HepG2 (cell line): ENCODE measurements around the gene HYOU1. TPM values are rescaled to one million over a fixed set of nuclear protein-coding genes. Genes with fewer than 3 reads are reported as not detected.

ENCODE experiments used
- AGO2 ChIP-seq: fragments of 200-400 bp; formaldehyde crosslinking; optimal IDR thresholded peaks from 2 replicates; pipeline ENCODE3; 2017; ENCODE audit warnings: mild to moderate bottlenecking, low read depth, low read length, moderate library complexity
- FOXO4 ChIP-seq: sonication (generic); formaldehyde crosslinking; conservative IDR thresholded peaks from 2 replicates; pipeline ENCODE4 v1.8.1; 2023; ENCODE audit warnings: missing genetic modification reagents
- GLMP ChIP-seq: sonication (generic); formaldehyde crosslinking; IDR thresholded peaks from 2 replicates; pipeline ENCODE4 v1.9.0; 2021; ENCODE audit warnings: missing genetic modification reagents, mild to moderate bottlenecking, borderline replicate concordance
- HOXA3 ChIP-seq: sonication (generic); formaldehyde crosslinking; IDR thresholded peaks from 2 replicates; pipeline ENCODE4 v1.5.0; 2020; ENCODE audit warnings: missing genetic modification reagents
- IRX3 ChIP-seq: sonication (generic); formaldehyde crosslinking; IDR thresholded peaks from 2 replicates; pipeline ENCODE4 v1.8.1; 2023; ENCODE audit warnings: mild to moderate bottlenecking, low read depth, missing genetic modification reagents, borderline replicate concordance
- NR1H2 ChIP-seq: sonication (generic); formaldehyde crosslinking; IDR thresholded peaks from 2 replicates; pipeline ENCODE4 v1.8.1; 2022; ENCODE audit warnings: low read depth, missing genetic modification reagents, borderline replicate concordance
- SRSF1 ChIP-seq: fragments of 200-400 bp; formaldehyde crosslinking; optimal IDR thresholded peaks from 2 replicates; pipeline ENCODE3; 2017; ENCODE audit warnings: mild to moderate bottlenecking, low read depth, low read length, moderate library complexity
- TOPORS ChIP-seq: sonication (generic); formaldehyde crosslinking; IDR thresholded peaks from 2 replicates; pipeline ENCODE4 v1.8.0; 2023; ENCODE audit warnings: mild to moderate bottlenecking, missing genetic modification reagents
- ZFP91 ChIP-seq: sonication (generic); formaldehyde crosslinking; IDR thresholded peaks from 2 replicates; pipeline ENCODE4 v1.9.0; 2022; ENCODE audit warnings: missing genetic modification reagents, mild to moderate bottlenecking, borderline replicate concordance
- ZNF205 ChIP-seq: IDR thresholded peaks from 2 replicates; pipeline ENCODE4 v1.6.1; 2018; ENCODE audit warnings: missing biosample characterization, missing genetic modification reagents
- ZNF280B ChIP-seq: sonication (generic); formaldehyde crosslinking; IDR thresholded peaks from 2 replicates; pipeline ENCODE4 v1.5.0; 2020; ENCODE audit warnings: missing genetic modification reagents, mild to moderate bottlenecking, borderline replicate concordance
- ZNF350 ChIP-seq: sonication (generic); formaldehyde crosslinking; IDR thresholded peaks from 2 replicates; pipeline ENCODE4 v1.4.0; 2020; ENCODE audit warnings: mild to moderate bottlenecking, low read depth, missing genetic modification reagents, borderline replicate concordance
- ZNF414 ChIP-seq: sonication (generic); formaldehyde crosslinking; IDR thresholded peaks from 2 replicates; pipeline ENCODE4 v1.5.0; 2020; ENCODE audit warnings: missing genetic modification reagents
- ZNF496 ChIP-seq: sonication (generic); formaldehyde crosslinking; IDR thresholded peaks from 2 replicates; pipeline ENCODE4 v1.8.1; 2023; ENCODE audit warnings: mild to moderate bottlenecking, moderate library complexity, missing genetic modification reagents; ENCODE audit not compliant: insufficient replicate concordance
- ZNF547 ChIP-seq: sonication (generic); formaldehyde crosslinking; IDR thresholded peaks from 2 replicates; pipeline ENCODE4 v1.5.1; 2020; ENCODE audit warnings: mild to moderate bottlenecking, missing genetic modification reagents
- ZNF598 ChIP-seq: sonication (generic); formaldehyde crosslinking; IDR thresholded peaks from 2 replicates; pipeline ENCODE4 v1.5.1; 2020; ENCODE audit warnings: mild to moderate bottlenecking, missing genetic modification reagents, borderline replicate concordance
- ZNF674 ChIP-seq: sonication (generic); formaldehyde crosslinking; IDR thresholded peaks from 2 replicates; pipeline ENCODE4 v1.5.0; 2020; ENCODE audit warnings: low read depth, mild to moderate bottlenecking, missing genetic modification reagents
- ZNF746 ChIP-seq: sonication (generic); formaldehyde crosslinking; IDR thresholded peaks from 2 replicates; pipeline ENCODE4 v1.8.0; 2022; ENCODE audit warnings: mild to moderate bottlenecking, missing genetic modification reagents
- ZNF768 ChIP-seq: sonication (generic); formaldehyde crosslinking; IDR thresholded peaks from 2 replicates; pipeline ENCODE4 v1.4.0; 2020; ENCODE audit warnings: missing genetic modification reagents
- ZNF781 ChIP-seq: sonication (generic); formaldehyde crosslinking; IDR thresholded peaks from 2 replicates; pipeline ENCODE4 v1.5.1; 2020; ENCODE audit warnings: borderline replicate concordance, mild to moderate bottlenecking, missing genetic modification reagents; ENCODE audit errors: not compliant biosample characterization
- ZNF782 ChIP-seq: sonication (generic); formaldehyde crosslinking; IDR thresholded peaks from 2 replicates; pipeline ENCODE4 v1.4.0; 2020; ENCODE audit warnings: missing genetic modification reagents, mild to moderate bottlenecking, borderline replicate concordance
- ZNF879 ChIP-seq: sonication (generic); formaldehyde crosslinking; IDR thresholded peaks from 2 replicates; pipeline ENCODE4 v1.8.1; 2023; ENCODE audit warnings: missing genetic modification reagents
- polyA plus RNA-seq, 8 experiments: library from polyadenylated mRNA; depleted of rRNA in 3 of 8; stranded (reverse) in 7 of 8; unstranded in 1 of 8; fragments of >200 nt; fragmentation: Illumina TruSeq in 4 of 8; extraction: Trizol in 4 of 8; gene quantifications; 2 replicates each; pipeline versions ENCODE4 v1.2.1 to v1.2.3, GENCODE V29; 2011 to 2016; ENCODE audit warnings: low read depth in 4 of 8, missing spikeins in 1 of 8, mixed read lengths in 1 of 8; ENCODE audit not compliant: insufficient read depth in 1 of 8
- total RNA-seq, 5 experiments: library from RNA; depleted of rRNA; stranded (reverse); fragments of >200 nt; fragmentation: Illumina TruSeq; extraction: Trizol; gene quantifications; 2 replicates each; pipeline ENCODE4 v1.2.3, GENCODE V29; 2016; ENCODE audit warnings: low read depth in 1 of 5

HYOU1 gene
- total and polyA plus RNA-seq, 2 of the 13 experiments (the other 11 are each of a cell fraction or from before 2014, with no cell fraction given): 127 to 155 TPM

GRCh38 chr11:119093942-119094815, 37.2 kb upstream of the HYOU1 start (continued):
- TF ChIP-seq ZNF280B (CRISPR knock-in tag) (no peak), ZNF496 (no peak), SRSF1 (peak; percentile 67), ZNF350 (CRISPR knock-in tag) (no peak), ZNF547 (no peak), ZNF674 (CRISPR knock-in tag) (0 out of 2 replicates have a peak, but pooled peaks have one; percentile 23), ZNF879 (CRISPR knock-in tag) (no peak; the same call in 1 of the 2 replicates), ZNF205 (no peak), ZFP91 (no peak), ZNF598 (CRISPR knock-in tag) (no peak), ZNF746 (CRISPR knock-in tag) (no peak), ZNF781 (CRISPR knock-in tag) (no peak), TOPORS (CRISPR knock-in tag) (no peak), ZNF768 (CRISPR knock-in tag) (peak; percentile 21; the same call in 1 of the 2 replicates), GLMP (no peak), AGO2 (peak; percentile 98), FOXO4 (0 out of 2 replicates have a peak, but pooled peaks have one; percentile 46), IRX3 (CRISPR knock-in tag) (peak; percentile 78; the same call in 1 of the 2 replicates), NR1H2 (CRISPR knock-in tag) (no peak), ZNF782 (CRISPR knock-in tag) (no peak), ZNF414 (CRISPR knock-in tag) (no peak), HOXA3 (CRISPR knock-in tag) (peak; percentile 32; the same call in 1 of the 2 replicates)
